Testis (tissue), 3 donors: Measurements from ENCODE around the gene HCFC2. TPM values are rescaled to one million over a fixed set of nuclear protein-coding genes. Genes with fewer than 3 reads are reported as not detected.
"Not testable (repeated sequence)": the region's sequence is repeated elsewhere in the genome, so short reads cannot be mapped to it uniquely, and the experiment has no call there.

Source experiments
- DNase-seq: peaks from one replicate; pipeline ENCODE4 v3.0.0-alpha.2; 2019
- H3K27ac ChIP-seq, 2 donors: fragments of 200-600 bp; sonication (generic); one replicate each; pipeline ENCODE4 v1.5.1; 2019
- H3K27me3 ChIP-seq: fragments of 200-600 bp; sonication (generic); one replicate; pipeline ENCODE4 v1.5.1; 2019
- H3K36me3 ChIP-seq: fragments of 200-600 bp; sonication (generic); one replicate; pipeline ENCODE4 v1.5.1; 2017; ENCODE audit warnings: low read depth; ENCODE audit errors: missing control alignments
- H3K4me1 ChIP-seq: fragments of 200-600 bp; sonication (generic); one replicate; pipeline ENCODE4 v1.5.1; 2019
- H3K4me3 ChIP-seq, 2 donors: fragments of 200-600 bp; sonication (generic); one replicate each; pipeline ENCODE4 v1.5.1; 2017 to 2019
- H3K9me3 ChIP-seq: fragments of 200-600 bp; sonication (generic); one replicate; pipeline ENCODE4 v1.5.1; 2017
- POLR2A ChIP-seq: fragments of 450-650 bp; IDR thresholded peaks from one replicate; pipeline ENCODE4 v1.6.1; 2017; ENCODE audit warnings: antibody characterized with exemption, mild to moderate bottlenecking, moderate library complexity
- WGBS, 2 donors: methylation state at CpG; one replicate each; pipeline ENCODE4 v1.1.5; 2018; 5-methylcytosine and 5-hydroxymethylcytosine counted together
- intact Hi-C: fragments of 100-400 bp; cut with DNase I; formaldehyde crosslinking; loops from one replicate; pipeline ENCODE4 v1.15.1; 2023; ENCODE audit warnings: low total_unique reads
- polyA plus RNA-seq: library from polyadenylated mRNA; stranded (reverse); fragments of 350-450 nt; fragmentation: Illumina TruSeq; extraction: RNeasy Lipid Tissue Mini Kit (QIAGEN cat#74804); gene quantifications from one replicate; pipeline ENCODE4 v1.2.3, GENCODE V29; 2014; ENCODE audit warnings: low read depth, low replicate concordance; ENCODE audit not compliant: insufficient read depth
- total RNA-seq, 2 donors: library from RNA; depleted of rRNA; stranded (reverse); fragments of >200 nt; gene quantifications; one replicate each; pipeline ENCODE4 v1.2.3, GENCODE V29; 2016
- TF ChIP-seq, protein P1 (sequence below), 3 experiments: fragments of 450-650 bp in 2 of 3; fragments of 200-600 bp in 1 of 3; sonication (generic) in 1 of 3; IDR thresholded peaks; one replicate each; pipeline ENCODE4 v1.5.1; 2016 to 2019; ENCODE audit warnings: antibody characterized with exemption in 3 of 3, mild to moderate bottlenecking in 2 of 3, moderate library complexity in 1 of 3

HCFC2 gene
- total and polyA plus RNA-seq, 3 donors from 2014 or later, result 36.2 to 95.2 (median 57.9) TPM

DNA sequence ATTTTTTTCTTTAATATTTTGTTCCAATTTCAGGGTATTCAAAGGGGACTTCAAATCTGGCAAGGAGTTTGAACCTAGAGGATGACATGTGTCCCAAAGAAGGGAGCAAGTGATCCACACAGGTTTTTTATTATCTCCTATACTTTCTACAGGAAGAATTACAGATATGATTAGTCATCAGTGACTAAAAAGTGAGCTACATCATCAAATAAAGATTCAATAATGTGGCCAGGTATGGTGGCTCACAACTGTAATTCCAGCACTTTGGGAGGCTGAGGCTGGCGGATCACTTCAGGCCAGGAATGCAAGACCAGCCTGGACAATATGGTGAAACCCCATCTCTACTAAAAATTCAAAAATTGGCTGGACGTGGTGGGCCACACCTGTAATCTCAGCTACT, 38.6 kb upstream of the HCFC2 start:
- intact Hi-C loops, result no loop called here
- no peak for DNase-seq
- Histone ChIP-seq H3K36me3 (no peaks in the 10 kb centered on the region), H3K27ac (no peak overlapping the region), H3K4me1 (no peaks in the 10 kb centered on the region), H3K4me3 (no peak overlapping the region), H3K9me3 (no peaks in the 10 kb centered on the region), H3K27me3 (no peaks in the 10 kb centered on the region)
- WGBS, 2 donors, result 92 to 95% methylated on average over 2 of the region's 2 CpGs
- no peak for TF ChIP-seq POLR2A
- TF ChIP-seq, protein P1, sequence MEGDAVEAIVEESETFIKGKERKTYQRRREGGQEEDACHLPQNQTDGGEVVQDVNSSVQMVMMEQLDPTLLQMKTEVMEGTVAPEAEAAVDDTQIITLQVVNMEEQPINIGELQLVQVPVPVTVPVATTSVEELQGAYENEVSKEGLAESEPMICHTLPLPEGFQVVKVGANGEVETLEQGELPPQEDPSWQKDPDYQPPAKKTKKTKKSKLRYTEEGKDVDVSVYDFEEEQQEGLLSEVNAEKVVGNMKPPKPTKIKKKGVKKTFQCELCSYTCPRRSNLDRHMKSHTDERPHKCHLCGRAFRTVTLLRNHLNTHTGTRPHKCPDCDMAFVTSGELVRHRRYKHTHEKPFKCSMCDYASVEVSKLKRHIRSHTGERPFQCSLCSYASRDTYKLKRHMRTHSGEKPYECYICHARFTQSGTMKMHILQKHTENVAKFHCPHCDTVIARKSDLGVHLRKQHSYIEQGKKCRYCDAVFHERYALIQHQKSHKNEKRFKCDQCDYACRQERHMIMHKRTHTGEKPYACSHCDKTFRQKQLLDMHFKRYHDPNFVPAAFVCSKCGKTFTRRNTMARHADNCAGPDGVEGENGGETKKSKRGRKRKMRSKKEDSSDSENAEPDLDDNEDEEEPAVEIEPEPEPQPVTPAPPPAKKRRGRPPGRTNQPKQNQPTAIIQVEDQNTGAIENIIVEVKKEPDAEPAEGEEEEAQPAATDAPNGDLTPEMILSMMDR (IDR thresholded peaks at IDR 0.05), result no peak

GRCh38 chr12:104026841-104027599, 37.3 kb upstream of the HCFC2 start:
- 69 to 72% methylated on average over 5 of the region's 5 CpGs for WGBS, 2 donors
- DNase-seq, result no peak
- Histone ChIP-seq H3K4me1 (no peaks in the 10 kb centered on the region), H3K27ac (no peak overlapping the region), H3K9me3 (no peaks in the 10 kb centered on the region), H3K27me3 (no peaks in the 10 kb centered on the region), H3K36me3 (no peaks in the 10 kb centered on the region), H3K4me3 (no peak overlapping the region)
- no peak for TF ChIP-seq POLR2A
- TF ChIP-seq, protein P1 (IDR thresholded peaks at IDR 0.05), result no peak
- intact Hi-C loops, result no loop called here

DNA sequence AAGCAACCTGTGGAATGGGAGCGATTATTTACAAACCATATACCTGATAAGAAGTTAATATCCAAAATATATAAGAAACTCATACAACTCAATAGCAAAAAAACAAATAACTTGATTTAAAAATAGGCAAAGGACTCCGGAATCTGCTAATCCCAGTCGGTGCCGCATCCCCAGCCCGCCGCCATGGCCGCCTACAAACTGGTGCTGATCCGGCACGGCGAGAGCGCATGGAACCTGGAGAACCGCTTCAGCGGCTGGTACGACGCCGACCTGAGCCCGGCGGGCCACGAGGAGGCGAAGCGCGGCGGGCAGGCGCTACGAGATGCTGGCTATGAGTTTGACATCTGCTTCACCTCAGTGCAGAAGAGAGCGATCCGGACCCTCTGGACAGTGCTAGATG, 33.7 kb upstream of the HCFC2 start:
- H3K4me3 ChIP-seq, intact Hi-C loops, H3K27me3 ChIP-seq, H3K9me3 ChIP-seq, H3K27ac ChIP-seq, DNase-seq, H3K36me3 ChIP-seq, H3K4me1 ChIP-seq: not testable (repeated sequence)
- 56 to 66% methylated on average over 16 to 25 of the region's 27 CpGs for WGBS, 2 donors

- H3K4me1 ChIP-seq, H3K9me3 ChIP-seq, H3K4me3 ChIP-seq, H3K27ac ChIP-seq, H3K27me3 ChIP-seq, DNase-seq, H3K36me3 ChIP-seq, intact Hi-C loops: not testable (repeated sequence)
- WGBS, 2 donors, result 86 to 96% methylated on average over 2 of the region's 2 CpGs
Observed at GRCh38 chr12:104036143-104036542, 28.2 kb upstream of the HCFC2 start.

- DNase-seq, H3K9me3 ChIP-seq, H3K4me3 ChIP-seq, H3K4me1 ChIP-seq, H3K27me3 ChIP-seq, intact Hi-C loops, H3K36me3 ChIP-seq, H3K27ac ChIP-seq: not testable (repeated sequence)
- 95 to 100% methylated on average over 1 of the region's 1 CpG for WGBS, 2 donors
Observed at GRCh38 chr12:104039769-104040168, 24.6 kb upstream of the HCFC2 start.

GRCh38 chr12:104042580-104042979, 21.8 kb upstream of the HCFC2 start:
- Histone ChIP-seq H3K27ac (no peak overlapping the region), H3K4me3 (no peak overlapping the region), H3K4me1 (peaks cover 6% of the 10 kb centered on the region), H3K27me3 (no peaks in the 10 kb centered on the region), H3K9me3 (no peaks in the 10 kb centered on the region), H3K36me3 (no peaks in the 10 kb centered on the region)
- 78 to 100% methylated on average over 1 of the region's 1 CpG for WGBS, 2 donors
- no peak for TF ChIP-seq POLR2A
- TF ChIP-seq, protein P1 (IDR thresholded peaks at IDR 0.05), result no peak
- intact Hi-C loops, result no loop called here
- no peak for DNase-seq
